Loucy (cell line): ENCODE results near the gene SH3RF3.

ENCODE experiments used
- H2AFZ ChIP-seq: fragments of 200-600 bp; sonication (generic); 2 replicates; pipeline ENCODE4 v1.6.0; 2016; ENCODE audit warnings: antibody characterized with exemption, mild to moderate bottlenecking, low read length, moderate library complexity
- H3F3A ChIP-seq: fragments of 200-600 bp; 2 replicates; pipeline ENCODE4 v1.6.0; 2016; ENCODE audit warnings: antibody characterized with exemption, low read depth, mild to moderate bottlenecking
- H3K27me3 ChIP-seq: fragments of 200-600 bp; sonication (generic); 2 replicates; pipeline ENCODE4 v1.6.1; 2014; ENCODE audit warnings: low read length, mild to moderate bottlenecking; ENCODE audit not compliant: insufficient read depth, poor library complexity, severe bottlenecking
- H3K36me3 ChIP-seq: fragments of 200-600 bp; sonication (generic); 2 replicates; pipeline ENCODE4 v1.6.1; 2016; ENCODE audit warnings: low read length; ENCODE audit not compliant: insufficient read depth
- H3K4me1 ChIP-seq: fragments of 200-600 bp; sonication (generic); 2 replicates; pipeline ENCODE4 v1.5.1; 2014; ENCODE audit warnings: low read length, mild to moderate bottlenecking; ENCODE audit not compliant: insufficient read depth, poor library complexity, severe bottlenecking
- H3K4me2 ChIP-seq: fragments of 200-600 bp; sonication (generic); 2 replicates; pipeline ENCODE4 v1.6.0; 2014; ENCODE audit warnings: antibody characterized with exemption, low read length, low read depth, mild to moderate bottlenecking; ENCODE audit not compliant: poor library complexity, severe bottlenecking
- H3K4me3 ChIP-seq: fragments of 200-600 bp; sonication (generic); 2 replicates; pipeline ENCODE4 v1.5.1; 2014; ENCODE audit warnings: low read length, mild to moderate bottlenecking, mixed read lengths; ENCODE audit not compliant: poor library complexity, severe bottlenecking
- H3K79me2 ChIP-seq: fragments of 200-600 bp; sonication (generic); 2 replicates; pipeline ENCODE4 v1.6.1; 2014; ENCODE audit warnings: low read length; ENCODE audit not compliant: insufficient read depth
- H3K9ac ChIP-seq: fragments of 200-600 bp; sonication (generic); 2 replicates; pipeline ENCODE4 v1.6.0; 2014; ENCODE audit warnings: mild to moderate bottlenecking, low read depth, low read length, moderate library complexity; ENCODE audit not compliant: poor library complexity, severe bottlenecking
- H3K9me2 ChIP-seq: fragments of 200-600 bp; sonication (generic); replicated peaks from 2 replicates; pipeline ENCODE4 v1.6.1; 2016; ENCODE audit warnings: low read depth, low read length, mixed read lengths
- H3K9me3 ChIP-seq: fragments of 200-600 bp; sonication (generic); 2 replicates; pipeline ENCODE4 v1.6.1; 2014; ENCODE audit warnings: mild to moderate bottlenecking, antibody characterized with exemption, low read length, low read depth; ENCODE audit not compliant: insufficient read depth
- H4K20me1 ChIP-seq: fragments of 200-600 bp; sonication (generic); 2 replicates; pipeline ENCODE4 v1.6.0; 2014; ENCODE audit warnings: antibody characterized with exemption, low read length, mild to moderate bottlenecking; ENCODE audit not compliant: insufficient read depth, poor library complexity, severe bottlenecking
- CTCF ChIP-seq: fragments of 200-600 bp; sonication (generic); conservative IDR thresholded peaks from 2 replicates; pipeline ENCODE4 v1.5.1; 2014; ENCODE audit warnings: mild to moderate bottlenecking, antibody characterized with exemption, low read length
- EZH2phosphoT487 ChIP-seq: fragments of 200-600 bp; IDR thresholded peaks from 2 replicates; pipeline ENCODE4 v1.6.1; 2018; ENCODE audit warnings: antibody characterized with exemption, mild to moderate bottlenecking, moderate library complexity, borderline replicate concordance

Gene SH3RF3

GRCh38 chr2:109144271-109144670 lies 15.3 kb downstream of the SH3RF3 start:
- Histone ChIP-seq H3K4me3 (peak overlapping the region; percentile 68), H4K20me1 (no peaks in the 10 kb centered on the region), H3K36me3 (no peaks in the 10 kb centered on the region), H3K4me1 (peaks cover 70% of the 10 kb centered on the region), H3K27me3 (no peaks in the 10 kb centered on the region), H3K4me2 (peak overlapping the region; percentile 83), H3K9ac (peak overlapping the region; percentile 67), H3K9me3 (no peaks in the 10 kb centered on the region), H2AFZ (no peak overlapping the region), H3K79me2 (peaks cover 78% of the 10 kb centered on the region), H3F3A (no peaks in the 10 kb centered on the region), H3K9me2 (no peaks in the 10 kb centered on the region)
- TF ChIP-seq EZH2phosphoT487 = no peak
- TF ChIP-seq CTCF = no peak

GRCh38 chr2:109144721-109145120 lies 15.7 kb downstream of the SH3RF3 start:
- Histone ChIP-seq H3K4me3 (peak overlapping the region; percentile 68), H3K9me2 (no peaks in the 10 kb centered on the region), H3K27me3 (no peaks in the 10 kb centered on the region), H3K36me3 (no peaks in the 10 kb centered on the region), H3F3A (no peaks in the 10 kb centered on the region), H3K4me1 (peaks cover 68% of the 10 kb centered on the region), H3K9ac (peak overlapping the region; percentile 67), H3K4me2 (peak overlapping the region; percentile 83), H3K9me3 (no peaks in the 10 kb centered on the region), H2AFZ (no peak overlapping the region), H4K20me1 (no peaks in the 10 kb centered on the region), H3K79me2 (peaks cover 78% of the 10 kb centered on the region)
- TF ChIP-seq EZH2phosphoT487 (no peak), CTCF (no peak)

- H3K9ac ChIP-seq = peak overlapping the region; percentile 67
- no peaks in the 10 kb centered on the region for H3K9me3 ChIP-seq
- H3F3A ChIP-seq = no peaks in the 10 kb centered on the region
- no peaks in the 10 kb centered on the region for H4K20me1 ChIP-seq
- H3K9me2 ChIP-seq = no peaks in the 10 kb centered on the region
- H3K4me1 ChIP-seq = peaks cover 69% of the 10 kb centered on the region
- H2AFZ ChIP-seq = no peak overlapping the region
- H3K4me3 ChIP-seq = no peak overlapping the region
- TF ChIP-seq CTCF (no peak), EZH2phosphoT487 (no peak)
- no peaks in the 10 kb centered on the region for H3K36me3 ChIP-seq
- H3K4me2 ChIP-seq = peak overlapping the region; percentile 83
- peaks cover 78% of the 10 kb centered on the region for H3K79me2 ChIP-seq
- H3K27me3 ChIP-seq = no peaks in the 10 kb centered on the region
Measured at GRCh38 chr2:109145286-109145685, 16.3 kb downstream of the SH3RF3 start.
